GM08714 (cell line): ENCODE results near the gene PES1.
"Not testable (repeated sequence)": the region's sequence is repeated elsewhere in the genome, so short reads cannot be mapped to it uniquely, and the experiment has no call there.

Source experiments
- H3K4me3 ChIP-seq: fragments of 200-500 bp; sonication (Bioruptor generic); 2 replicates; pipeline ENCODE4 v1.5.1; 2014; ENCODE audit warnings: mild to moderate bottlenecking, low read length, inconsistent platforms
- ZNF274 ChIP-seq: IDR thresholded peaks from 2 replicates; pipeline ENCODE4 v1.6.1; 2012; ENCODE audit warnings: mild to moderate bottlenecking, low read depth, low read length

PES1 gene

DNA sequence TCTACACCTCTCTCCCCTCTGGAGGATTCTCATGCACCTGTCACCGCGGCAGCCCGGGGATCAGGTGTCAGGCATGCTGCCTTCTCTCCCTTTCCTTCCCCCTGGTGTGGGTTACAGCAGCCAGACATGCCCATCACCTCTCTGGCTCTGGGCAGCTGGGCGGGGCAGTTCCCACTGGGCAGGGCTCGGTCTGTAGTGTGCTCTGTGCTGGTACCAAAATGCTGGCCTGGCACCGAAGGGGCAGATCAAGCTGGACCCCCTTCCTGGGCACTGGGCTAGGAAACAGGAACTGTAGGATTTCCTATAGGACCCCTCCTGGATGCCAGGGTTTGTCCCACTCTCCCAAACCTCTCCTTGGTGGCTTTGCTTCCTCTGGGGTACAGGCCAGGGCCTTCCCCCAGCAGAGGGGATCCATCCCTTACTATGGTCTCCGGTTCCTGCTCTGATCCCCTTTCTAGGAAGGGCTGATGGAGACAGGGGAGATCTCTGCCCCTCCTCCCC lies 18.1 kb downstream of the PES1 start:
- TF ChIP-seq ZNF274 = no peak
- H3K4me3 ChIP-seq = no peak overlapping the region

DNA sequence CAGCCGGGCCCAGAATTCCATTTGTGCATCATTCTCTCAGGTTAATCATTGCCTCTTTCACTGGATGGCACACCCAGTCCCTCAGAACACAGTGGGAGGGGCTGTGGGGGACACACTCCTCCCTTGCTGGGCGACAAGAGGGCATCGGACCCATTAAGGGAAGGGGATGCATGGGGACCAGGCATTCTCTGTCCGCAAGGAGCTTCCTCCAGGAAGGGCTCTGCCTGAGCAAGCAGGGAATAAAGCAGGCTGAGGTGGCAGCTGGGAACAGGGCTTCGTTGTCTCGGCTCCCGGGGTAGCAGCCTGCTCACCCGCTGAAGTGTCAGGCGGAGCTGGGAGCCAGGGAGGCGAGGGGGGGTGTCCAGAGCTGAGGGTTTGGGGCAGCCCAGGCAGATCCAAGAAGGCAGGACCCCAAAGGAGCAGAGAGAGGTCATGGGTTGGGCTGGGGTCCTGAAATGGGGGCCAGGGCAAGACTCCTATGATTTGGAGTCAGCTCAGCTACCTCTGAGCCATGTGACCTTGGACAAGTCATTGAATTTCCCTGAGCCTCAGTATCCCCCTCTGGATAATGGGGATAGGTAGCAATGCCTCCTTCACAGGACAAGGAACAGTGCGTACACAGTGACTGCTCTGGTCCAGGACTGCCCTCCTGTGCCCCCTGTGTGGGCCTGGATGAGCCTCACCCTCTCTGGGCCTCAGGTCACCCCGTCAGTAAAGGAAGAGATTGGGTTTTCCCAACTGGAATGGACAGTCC lies 18.7 kb downstream of the PES1 start:
- no peak for TF ChIP-seq ZNF274
- H3K4me3 ChIP-seq = no peak overlapping the region

DNA sequence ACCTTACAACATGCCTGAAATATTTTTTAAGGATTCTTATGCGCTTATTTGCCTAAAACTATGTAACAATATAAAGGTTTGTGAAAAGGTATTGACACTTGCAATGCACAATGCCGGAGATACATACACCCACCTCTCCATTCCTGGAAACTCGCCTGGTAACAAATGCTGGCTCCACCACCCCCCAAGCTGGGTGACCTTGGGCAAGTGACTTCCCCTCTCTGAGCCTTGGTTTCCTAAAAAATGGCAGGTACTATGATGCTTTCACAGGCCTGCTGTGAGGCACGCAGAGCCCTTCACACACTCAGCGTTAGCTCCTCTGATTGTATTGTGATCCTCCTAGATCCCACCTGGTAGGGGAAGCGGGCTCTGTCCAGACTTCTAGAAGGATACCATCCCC lies 19.5 kb downstream of the PES1 start:
- H3K4me3 ChIP-seq = no peak overlapping the region
- TF ChIP-seq ZNF274 = no peak

DNA sequence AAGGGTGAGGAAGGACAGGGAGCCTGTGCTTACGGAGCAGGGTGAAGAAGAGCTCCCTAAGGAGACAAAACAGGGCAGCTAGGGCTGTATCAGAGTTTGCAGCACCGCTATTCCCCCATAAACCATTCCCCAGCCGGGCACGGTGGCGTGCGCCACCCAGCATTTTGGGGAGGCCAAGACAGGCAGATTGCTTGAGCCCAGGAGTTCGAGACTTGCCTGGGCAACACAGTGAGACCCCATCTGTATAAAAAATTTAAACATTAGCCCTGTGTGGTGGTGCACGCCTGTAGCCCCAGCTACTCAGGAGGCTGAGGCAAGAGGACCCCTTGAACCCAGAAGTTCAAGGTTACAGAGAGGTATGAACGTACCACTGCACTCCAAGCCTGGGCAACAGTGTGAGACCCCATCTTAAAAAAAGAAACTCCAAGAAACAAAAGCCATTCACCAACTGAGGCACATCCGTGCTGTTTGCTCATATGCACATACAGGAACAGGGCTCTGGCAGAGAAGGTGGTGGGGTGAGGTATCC lies 22.0 kb downstream of the PES1 start:
- TF ChIP-seq ZNF274 = no peak
- no peak overlapping the region for H3K4me3 ChIP-seq

DNA sequence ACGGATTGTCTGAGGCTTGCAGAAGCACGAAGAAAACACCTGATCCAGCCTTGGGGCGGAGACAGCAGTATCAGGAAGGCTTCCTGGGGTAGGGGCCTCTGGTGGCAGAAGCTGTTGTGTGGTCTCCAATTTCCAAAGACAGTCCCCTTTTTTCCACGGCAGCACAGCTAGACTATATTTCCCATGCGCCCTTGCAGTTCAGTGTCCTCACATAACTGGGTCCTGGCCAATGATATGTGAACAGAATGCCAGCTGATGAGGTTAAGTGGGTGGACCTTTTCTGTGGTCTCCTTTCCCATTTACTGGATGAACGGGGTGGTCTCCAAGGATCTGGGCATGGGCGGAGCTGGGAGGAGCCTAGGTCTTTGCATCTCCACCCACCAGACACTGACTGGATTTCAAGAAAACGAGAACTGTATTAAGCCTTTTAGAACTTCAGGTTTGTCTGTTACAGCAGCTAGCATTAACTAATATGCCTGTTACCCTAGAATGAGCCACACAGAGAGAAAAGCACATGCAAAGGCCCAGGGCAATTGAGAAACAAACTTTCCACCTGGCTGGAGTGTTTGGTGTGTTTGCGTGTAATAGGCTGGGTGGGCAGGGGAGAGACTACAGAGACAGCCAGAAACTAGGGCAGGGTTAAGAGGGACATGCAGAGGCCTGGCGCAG lies 23.4 kb downstream of the PES1 start:
- no peak overlapping the region for H3K4me3 ChIP-seq
- TF ChIP-seq ZNF274 = no peak

DNA sequence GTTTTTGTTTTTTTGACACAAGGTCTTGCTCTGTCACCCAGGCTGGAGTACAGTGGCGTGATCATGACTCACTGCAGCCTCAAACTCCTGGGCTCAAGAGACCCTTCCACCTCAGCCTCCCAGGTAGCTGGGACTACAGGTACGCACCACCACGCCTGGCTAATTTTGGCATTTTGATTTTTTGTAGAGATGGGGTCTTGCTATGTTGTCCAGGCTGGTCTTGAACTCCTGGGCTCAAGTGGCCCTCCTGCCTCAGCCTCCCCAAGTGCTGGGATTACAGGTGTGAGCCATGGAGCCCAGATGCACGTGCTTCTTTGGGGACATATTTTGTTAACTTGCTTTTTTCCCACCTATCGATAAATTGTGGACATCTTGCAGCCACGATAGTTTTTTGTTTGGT lies 24.4 kb downstream of the PES1 start:
- not testable (repeated sequence) for H3K4me3 ChIP-seq

DNA sequence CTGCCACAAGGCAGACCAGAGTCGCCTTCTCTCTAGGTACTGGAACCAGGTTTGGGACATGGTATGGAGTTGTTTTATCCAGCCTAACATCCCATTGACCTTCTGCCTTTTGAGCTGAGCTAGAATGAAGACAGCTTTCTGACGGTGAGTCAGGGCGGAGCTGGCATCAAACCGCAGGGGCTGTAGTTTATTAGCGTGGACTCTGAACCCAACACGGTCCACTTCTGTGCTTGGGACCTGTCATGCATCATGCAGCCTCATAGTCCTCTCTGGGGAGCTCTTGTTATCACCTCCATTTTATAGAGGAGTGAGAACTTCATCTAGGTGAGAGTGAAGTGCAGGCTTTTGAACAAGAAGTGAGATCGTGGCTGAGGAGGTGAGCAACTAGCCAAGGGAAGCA lies 25.6 kb downstream of the PES1 start:
- no peak for TF ChIP-seq ZNF274
- no peak overlapping the region for H3K4me3 ChIP-seq

DNA sequence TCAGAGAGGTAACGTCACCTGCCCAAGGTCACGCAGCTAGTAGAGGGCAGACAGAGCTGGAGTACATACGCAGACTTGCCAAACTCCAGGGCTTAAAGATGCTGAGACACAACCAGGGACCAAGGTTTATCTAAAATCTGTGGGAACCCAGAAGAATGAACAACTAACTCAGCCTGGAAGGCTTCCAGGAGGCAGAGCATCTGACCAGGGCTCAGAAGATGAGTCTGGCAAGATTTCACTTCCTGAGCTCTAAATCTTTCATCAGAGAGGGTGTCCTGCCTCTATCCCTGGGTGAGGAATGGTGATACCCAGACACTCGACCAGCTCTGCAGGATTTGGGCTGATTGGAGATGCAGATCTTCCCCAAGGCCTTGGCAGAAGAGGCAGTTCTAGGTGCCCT lies 26.4 kb downstream of the PES1 start:
- H3K4me3 ChIP-seq = no peak overlapping the region
- no peak for TF ChIP-seq ZNF274

DNA sequence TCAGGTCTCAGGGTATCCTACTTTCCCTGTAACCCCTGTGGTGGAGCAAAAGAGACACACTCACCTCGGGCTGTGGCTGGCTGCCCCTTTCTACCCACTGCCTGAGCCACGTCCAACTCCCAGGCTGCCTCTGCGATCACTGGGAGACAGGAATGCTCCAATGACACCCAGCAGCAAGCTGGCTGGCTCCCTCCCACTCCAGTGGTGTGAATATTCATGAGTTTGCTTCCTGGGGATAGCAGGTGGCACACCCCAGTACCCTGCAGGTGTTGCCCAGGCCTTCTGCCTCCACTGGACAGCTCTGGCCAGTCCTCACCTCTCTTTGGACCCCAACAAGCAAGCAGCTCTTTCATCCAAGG lies 27.0 kb downstream of the PES1 start:
- TF ChIP-seq ZNF274 = no peak
- no peak overlapping the region for H3K4me3 ChIP-seq

DNA sequence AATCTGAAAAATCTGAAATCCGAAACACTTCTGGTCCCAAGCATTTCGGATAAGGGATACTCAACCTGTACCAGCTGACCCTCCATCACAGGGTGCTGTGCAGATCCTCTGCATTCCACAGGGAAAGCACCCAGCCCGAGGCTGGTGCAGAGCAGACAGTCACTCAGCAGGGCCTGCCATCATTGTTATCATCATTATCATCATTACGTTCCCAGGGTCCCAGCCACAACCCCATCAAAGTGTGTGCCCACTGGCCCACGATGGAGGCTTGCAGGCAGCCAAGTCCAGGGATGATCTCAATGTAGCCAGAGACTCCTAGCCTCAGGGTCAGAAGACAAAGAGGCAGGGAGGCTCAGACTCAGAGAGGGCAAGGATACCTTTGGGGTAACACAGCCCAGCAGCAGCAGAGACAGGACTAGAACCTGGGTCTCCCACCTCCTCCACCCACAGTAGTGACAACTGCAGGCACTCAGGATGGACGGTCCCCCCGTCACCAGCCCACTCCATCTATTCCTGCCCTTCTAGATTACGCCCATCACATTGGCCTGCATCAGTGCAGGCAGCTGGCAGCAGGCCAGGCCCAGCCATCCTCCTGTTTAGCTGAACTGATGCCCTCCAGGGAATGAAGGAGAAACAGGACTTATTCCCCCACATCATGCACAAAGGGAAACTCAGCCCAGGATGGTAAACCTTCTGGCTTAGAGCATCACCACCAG lies 27.5 kb downstream of the PES1 start:
- no peak overlapping the region for H3K4me3 ChIP-seq
- no peak for TF ChIP-seq ZNF274

DNA sequence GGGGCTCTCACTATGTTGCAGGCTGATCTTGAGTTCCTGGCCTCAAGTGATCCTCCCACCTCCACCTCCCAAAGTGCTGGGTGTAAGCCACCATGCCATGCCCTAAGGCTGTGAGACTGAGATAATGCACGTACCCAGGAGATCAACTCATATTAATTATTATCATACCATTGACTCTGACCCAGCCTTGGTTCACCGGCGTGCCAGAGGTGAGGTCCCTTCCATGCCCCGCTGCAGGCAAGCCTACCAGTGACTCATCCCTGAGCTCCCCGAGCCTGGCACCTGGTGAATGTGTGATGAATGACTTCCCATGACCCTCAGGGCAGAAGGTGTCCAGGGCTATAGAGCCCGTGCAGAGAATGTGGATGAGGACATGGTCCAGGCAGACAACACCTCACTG lies 29.3 kb downstream of the PES1 start:
- TF ChIP-seq ZNF274 = no peak
- H3K4me3 ChIP-seq = no peak overlapping the region

DNA sequence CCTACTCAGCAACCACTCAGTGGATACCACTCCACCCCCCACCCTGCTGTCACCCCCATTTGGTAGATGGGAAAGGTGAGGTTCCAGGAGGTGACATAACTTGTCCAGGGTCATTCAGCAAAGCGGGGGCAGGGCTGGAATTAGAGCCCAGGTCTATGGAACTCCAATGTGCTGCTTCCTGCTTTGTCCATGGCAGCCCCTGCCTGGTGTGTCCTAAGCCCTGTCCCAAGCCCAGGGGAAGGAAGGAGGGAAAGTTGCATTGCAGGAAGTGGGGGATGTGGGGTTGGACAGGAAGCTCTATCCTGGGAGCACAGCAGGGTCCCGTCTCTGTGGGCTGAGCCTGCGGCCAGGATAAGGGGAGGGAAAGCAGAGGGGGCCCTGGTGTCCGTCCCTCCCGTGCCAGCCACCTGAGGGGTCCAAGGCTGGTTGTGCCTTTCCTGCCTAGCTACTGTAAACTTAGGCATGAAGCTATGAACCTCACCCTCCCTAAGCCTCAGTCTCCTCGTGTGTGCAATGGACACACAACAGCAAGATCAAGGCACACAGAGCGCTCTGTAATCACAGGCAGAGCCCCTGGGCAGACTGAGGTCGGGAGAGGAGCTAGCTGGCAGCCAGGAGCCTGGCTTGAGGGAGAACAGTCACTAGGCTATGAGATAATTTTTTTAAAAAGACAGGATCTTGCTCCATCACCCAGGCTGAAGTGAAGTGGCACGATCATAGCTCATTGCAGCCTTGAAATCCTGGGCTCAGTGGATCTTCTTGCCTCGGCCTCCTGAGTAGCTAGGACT lies 30.1 kb downstream of the PES1 start:
- TF ChIP-seq ZNF274 = no peak
- H3K4me3 ChIP-seq = no peak overlapping the region

DNA sequence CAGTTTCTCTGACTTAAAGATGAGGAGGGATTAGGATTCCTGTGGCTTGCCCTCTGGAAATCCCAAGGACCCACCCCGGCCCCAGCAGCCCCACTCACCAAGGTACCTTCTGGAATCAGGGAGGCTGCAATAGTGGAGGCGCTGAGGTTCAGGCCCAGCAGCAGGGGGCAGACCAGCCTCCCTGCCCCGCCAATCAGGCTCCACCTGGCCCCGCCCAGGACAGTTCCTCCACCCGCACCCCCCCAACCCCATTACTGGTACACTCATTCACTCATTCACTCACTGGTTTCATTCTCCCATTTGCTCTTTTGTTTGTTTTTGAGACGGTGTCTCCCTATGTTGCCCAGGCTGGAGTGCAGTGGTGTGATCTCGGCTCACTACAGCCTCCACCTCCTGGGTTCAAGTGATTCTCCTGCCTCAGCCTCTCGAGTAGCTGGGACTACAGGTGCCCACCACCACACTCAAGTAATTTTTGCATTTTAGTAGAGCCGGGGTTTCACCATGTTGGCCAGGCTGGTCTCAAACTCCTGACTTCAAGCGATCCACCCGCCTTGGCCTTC lies 31.0 kb downstream of the PES1 start:
- not testable (repeated sequence) for H3K4me3 ChIP-seq

DNA sequence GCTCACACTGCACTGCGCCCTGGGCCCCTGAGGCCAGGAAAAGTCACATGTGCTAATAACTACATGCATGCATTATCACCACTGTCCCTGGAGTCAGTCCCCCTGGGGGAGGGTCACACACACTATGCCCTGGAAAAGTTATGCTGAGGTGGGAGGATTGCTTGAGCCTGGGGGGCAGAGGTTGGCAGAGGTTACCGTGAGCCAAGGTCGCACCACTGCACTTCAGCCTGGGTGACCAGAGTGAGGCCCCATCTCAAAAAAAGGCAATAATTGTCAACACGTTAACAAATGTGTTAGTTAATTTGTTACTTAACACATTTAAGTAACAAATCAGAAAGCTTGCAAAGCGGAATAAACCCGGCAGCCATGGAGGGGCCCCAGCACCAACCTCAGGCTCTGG lies 31.8 kb downstream of the PES1 start:
- no peak overlapping the region for H3K4me3 ChIP-seq
- no peak for TF ChIP-seq ZNF274
